SK-N-SH (cell line): Measurements from ENCODE around the gene GPR25. TPM values are rescaled to one million over a fixed set of nuclear protein-coding genes. Genes with fewer than 3 reads are reported as not detected.

Experiments
- CTCF ChIA-PET: fragments of 300-600, 350-600 bp; formaldehyde crosslinking; extraction: SDS; loops from one replicate; lab custom pipeline; 2021; lab: Yijun Ruan, JAX
- POLR2A ChIA-PET: fragments of 350-600 bp; sonication (Branson Sonifier 250); formaldehyde crosslinking; extraction: SDS; loops from one replicate; lab custom pipeline; 2020; ENCODE audit warnings: antibody characterized with exemption, inconsistent platforms; lab: Yijun Ruan, JAX
- DNase-seq: peaks from one replicate; pipeline ENCODE4 v3.0.0; 2012
- H2AFZ ChIP-seq: fragments of 200-600 bp; sonication (generic); 2 replicates; pipeline ENCODE4 v1.8.1; 2016; ENCODE audit warnings: antibody characterized with exemption, mild to moderate bottlenecking, low read depth
- H3F3A ChIP-seq: fragments of 200-600 bp; sonication (generic); replicated peaks from 2 replicates; pipeline ENCODE3; 2016; ENCODE audit warnings: antibody characterized with exemption, mild to moderate bottlenecking; ENCODE audit not compliant: insufficient read depth
- H3K27ac ChIP-seq, 2 experiments: fragments of 200-500 bp in 1 of 2; fragments of 200-600 bp in 1 of 2; sonication (Bioruptor generic) in 1 of 2; sonication (generic), shearing (Covaris generic) in 1 of 2; 2 replicates each; pipeline versions ENCODE4 v1.5.1 to v1.6.1; 2014 to 2016; ENCODE audit warnings: low read depth in 2 of 2, inconsistent platforms in 1 of 2, low read length in 1 of 2, mild to moderate bottlenecking in 1 of 2, mixed read lengths in 1 of 2
- H3K27me3 ChIP-seq: fragments of 200-600 bp; sonication (generic), shearing (Covaris generic); 2 replicates; pipeline ENCODE4 v1.6.1; 2016; ENCODE audit warnings: mixed run types; ENCODE audit not compliant: insufficient read depth
- H3K36me3 ChIP-seq, 2 experiments: fragments of 200-500 bp in 1 of 2; fragments of 200-600 bp in 1 of 2; sonication (Bioruptor generic) in 1 of 2; sonication (generic) in 1 of 2; replicated peaks in 1 of 2; 2 replicates each; pipeline versions ENCODE3 to v1.5.1; 2014 to 2016; ENCODE audit warnings: low read length in 1 of 2, mild to moderate bottlenecking in 1 of 2; ENCODE audit not compliant: insufficient read depth in 2 of 2, control insufficient read depth in 1 of 2
- H3K4me1 ChIP-seq, 2 experiments: fragments of 200-500 bp in 1 of 2; fragments of 200-600 bp in 1 of 2; sonication (Bioruptor generic) in 1 of 2; sonication (generic), shearing (Covaris generic) in 1 of 2; 2 replicates each; pipeline versions ENCODE4 v1.5.1 to v1.6.1; 2014 to 2016; ENCODE audit warnings: low read depth in 1 of 2, low read length in 1 of 2, mixed run types in 1 of 2; ENCODE audit not compliant: insufficient read depth in 2 of 2, control insufficient read depth in 1 of 2
- H3K4me2 ChIP-seq: fragments of 200-600 bp; sonication (generic), shearing (Covaris generic); 2 replicates; pipeline ENCODE4 v1.6.1; 2017; ENCODE audit warnings: mixed run types
- H3K4me3 ChIP-seq, 2 experiments: fragments of 200-500 bp in 1 of 2; fragments of 200-600 bp in 1 of 2; sonication (Bioruptor generic) in 1 of 2; sonication (generic), shearing (Covaris generic) in 1 of 2; 2 replicates each; pipeline versions ENCODE4 v1.5.1 to v1.8.1; 2014 to 2016; ENCODE audit warnings: low read depth in 2 of 2, inconsistent platforms in 1 of 2, low read length in 1 of 2, mild to moderate bottlenecking in 1 of 2, mixed read lengths in 1 of 2, moderate library complexity in 1 of 2
- H3K79me2 ChIP-seq: fragments of 200-600 bp; sonication (generic); 2 replicates; pipeline ENCODE4 v1.8.1; 2017; ENCODE audit warnings: mild to moderate bottlenecking; ENCODE audit not compliant: insufficient read depth
- H3K9ac ChIP-seq: fragments of 200-600 bp; sonication (generic); 2 replicates; pipeline ENCODE4 v1.6.1; 2017; ENCODE audit warnings: mixed run types
- H3K9me2 ChIP-seq: fragments of 200-600 bp; sonication (generic); 2 replicates; pipeline ENCODE4 v1.6.1; 2017; ENCODE audit warnings: mixed run types
- H3K9me3 ChIP-seq: fragments of 200-600 bp; sonication (generic); 2 replicates; pipeline ENCODE4 v1.6.1; 2017; ENCODE audit warnings: mixed run types, mild to moderate bottlenecking, moderate library complexity
- H4K20me1 ChIP-seq: fragments of 200-600 bp; sonication (generic); 2 replicates; pipeline ENCODE4 v1.6.1; 2017; ENCODE audit warnings: mild to moderate bottlenecking, mixed run types; ENCODE audit not compliant: insufficient read depth
- CHD2 ChIP-seq: fragments of 150-350 bp; IDR thresholded peaks from 2 replicates; pipeline ENCODE4 v1.6.1; 2018; ENCODE audit warnings: low read length; ENCODE audit not compliant: partially characterized antibody
- ELF1 ChIP-seq: IDR thresholded peaks from 2 replicates; pipeline ENCODE4 v1.4.0; 2012
- FOSL2 ChIP-seq: IDR thresholded peaks from 2 replicates; pipeline ENCODE4 v1.4.0; 2012; ENCODE audit warnings: low read depth, mild to moderate bottlenecking, moderate library complexity, borderline replicate concordance
- GATA2 ChIP-seq: sonication (generic); formaldehyde crosslinking; IDR thresholded peaks from 2 replicates; pipeline ENCODE4 v1.5.0; 2020; ENCODE audit warnings: mild to moderate bottlenecking, missing genetic modification reagents
- RXRA ChIP-seq: IDR thresholded peaks from 2 replicates; pipeline ENCODE4 v1.4.0; 2012; ENCODE audit warnings: low read depth, mild to moderate bottlenecking, borderline replicate concordance
- TCF12 ChIP-seq: IDR thresholded peaks from 2 replicates; pipeline ENCODE4 v1.4.0; 2012
- TEAD4 ChIP-seq: IDR thresholded peaks from 2 replicates; pipeline ENCODE4 v1.4.0; 2012; ENCODE audit warnings: mild to moderate bottlenecking, borderline replicate concordance; ENCODE audit not compliant: insufficient read depth
- YY1 ChIP-seq: IDR thresholded peaks from 2 replicates; pipeline ENCODE4 v1.4.0; 2012; ENCODE audit warnings: low read depth, mild to moderate bottlenecking
- WGBS: methylation state at CpG from one replicate; pipeline ENCODE4 v1.1.6; 2017; ENCODE audit warnings: low lambda C conversion rate; 5-methylcytosine and 5-hydroxymethylcytosine counted together
- polyA plus RNA-seq, 3 experiments: library from polyadenylated mRNA; depleted of rRNA; stranded (reverse); fragments of >200 nt; gene quantifications; 2 replicates each; pipeline ENCODE4 v1.2.3, GENCODE V29; 2012
- TF ChIP-seq, protein P1 (sequence below): IDR thresholded peaks from 2 replicates; pipeline ENCODE4 v1.4.0; 2012; ENCODE audit warnings: low read depth
- TF ChIP-seq, protein P2 (sequence below): fragments of 150-350 bp; IDR thresholded peaks from 2 replicates; pipeline ENCODE4 v1.6.1; 2016; ENCODE audit warnings: mild to moderate bottlenecking, low read depth, low read length
- TF ChIP-seq, protein P3 (sequence below): IDR thresholded peaks from 2 replicates; pipeline ENCODE4; 2012

Gene GPR25
- polyA plus RNA-seq, 1 of the 3 experiments (the other 2 are of a cell fraction), result not detected

DNA sequence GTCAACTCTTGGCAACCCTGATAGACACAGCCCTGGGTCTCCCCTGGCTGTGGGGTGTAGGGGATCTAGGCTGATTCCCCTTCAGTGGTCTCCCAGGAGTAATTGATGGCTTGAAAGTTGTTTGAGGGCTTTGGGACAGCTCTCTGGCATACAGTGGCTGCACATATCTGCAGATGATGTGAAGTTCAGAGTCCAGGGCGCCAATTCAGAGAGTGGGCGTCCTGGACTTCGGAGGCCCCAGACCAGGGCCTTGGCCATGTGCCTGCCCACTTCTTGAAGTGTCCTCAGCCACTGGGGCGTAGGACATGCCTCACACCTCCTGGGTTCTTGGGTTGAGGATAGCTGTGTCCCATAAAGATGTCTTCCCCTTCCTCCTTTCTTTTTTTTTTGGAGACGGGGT, 24.5 kb downstream of the GPR25 start:
- ChIA-PET POLR2A (no interaction called here), CTCF (no interaction called here)
- 91% methylated on average over 5 of the region's 5 CpGs for WGBS
- no peaks in the 10 kb centered on the region for H3K9me3 ChIP-seq
- H3K9ac ChIP-seq, result no peak overlapping the region
- no peaks in the 10 kb centered on the region for H3K27me3 ChIP-seq
- no peaks in the 10 kb centered on the region for H3F3A ChIP-seq
- no peak for DNase-seq
- H3K9me2 ChIP-seq, result no peaks in the 10 kb centered on the region
- no peak for TF ChIP-seq GATA2
- TF ChIP-seq YY1, result no peak
- no peak for TF ChIP-seq RXRA
- no peak for TF ChIP-seq ELF1
- TF ChIP-seq, protein P1, sequence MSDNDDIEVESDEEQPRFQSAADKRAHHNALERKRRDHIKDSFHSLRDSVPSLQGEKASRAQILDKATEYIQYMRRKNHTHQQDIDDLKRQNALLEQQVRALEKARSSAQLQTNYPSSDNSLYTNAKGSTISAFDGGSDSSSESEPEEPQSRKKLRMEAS, result no peak
- no peak for TF ChIP-seq TCF12
- no peak for TF ChIP-seq TEAD4
- TF ChIP-seq CHD2, result no peak
- TF ChIP-seq, protein P2, sequence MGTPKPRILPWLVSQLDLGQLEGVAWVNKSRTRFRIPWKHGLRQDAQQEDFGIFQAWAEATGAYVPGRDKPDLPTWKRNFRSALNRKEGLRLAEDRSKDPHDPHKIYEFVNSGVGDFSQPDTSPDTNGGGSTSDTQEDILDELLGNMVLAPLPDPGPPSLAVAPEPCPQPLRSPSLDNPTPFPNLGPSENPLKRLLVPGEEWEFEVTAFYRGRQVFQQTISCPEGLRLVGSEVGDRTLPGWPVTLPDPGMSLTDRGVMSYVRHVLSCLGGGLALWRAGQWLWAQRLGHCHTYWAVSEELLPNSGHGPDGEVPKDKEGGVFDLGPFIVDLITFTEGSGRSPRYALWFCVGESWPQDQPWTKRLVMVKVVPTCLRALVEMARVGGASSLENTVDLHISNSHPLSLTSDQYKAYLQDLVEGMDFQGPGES, result no peak
- no peak for TF ChIP-seq FOSL2
- no peak overlapping the region for H3K4me3 ChIP-seq
- no peak overlapping the region for H2AFZ ChIP-seq
- no peak overlapping the region for H3K4me2 ChIP-seq
- no peaks in the 10 kb centered on the region for H3K79me2 ChIP-seq
- no peak overlapping the region for H3K27ac ChIP-seq
- no peaks in the 10 kb centered on the region; a peak in 1 of 4 replicates for H3K4me1 ChIP-seq
- no peaks in the 10 kb centered on the region for H4K20me1 ChIP-seq
- no peaks in the 10 kb centered on the region for H3K36me3 ChIP-seq

DNA sequence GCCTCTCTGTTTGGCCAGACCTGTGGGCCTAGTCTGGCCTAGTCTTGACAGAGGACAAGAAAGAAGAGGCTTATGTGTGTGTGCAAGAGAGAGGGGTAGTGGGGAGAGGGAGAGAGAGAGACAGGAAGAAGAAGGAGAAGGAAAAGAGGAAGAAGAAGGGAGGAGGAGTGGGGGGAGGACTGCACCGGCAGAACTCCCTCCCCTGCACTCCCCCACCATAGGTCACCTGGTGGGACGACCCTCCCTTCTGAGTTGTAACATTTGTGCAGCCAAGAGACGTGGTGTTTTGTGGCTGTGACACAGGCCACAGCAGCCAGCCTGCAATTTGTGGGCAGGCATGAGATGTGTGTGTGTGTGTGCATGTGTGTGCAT, 26.2 kb downstream of the GPR25 start:
- H3K9me3 ChIP-seq, result no peaks in the 10 kb centered on the region
- no peaks in the 10 kb centered on the region for H3F3A ChIP-seq
- H2AFZ ChIP-seq, result no peak overlapping the region
- no peaks in the 10 kb centered on the region for H3K36me3 ChIP-seq
- H3K9me2 ChIP-seq, result no peaks in the 10 kb centered on the region
- no peak overlapping the region for H3K27ac ChIP-seq
- DNase-seq, result no peak
- CTCF ChIA-PET, result interaction anchor here (1.0 to 1.6 kb wide), 2 partner anchors 8 to 81 kb away, joined by 3 to 8 read pairs; no protein-coding TSS in a partner anchor
- no peak overlapping the region for H3K9ac ChIP-seq
- no peaks in the 10 kb centered on the region for H4K20me1 ChIP-seq
- no peak overlapping the region for H3K4me2 ChIP-seq
- H3K4me1 ChIP-seq, result no peaks in the 10 kb centered on the region; a peak in 1 of 4 replicates
- TF ChIP-seq, protein P3, sequence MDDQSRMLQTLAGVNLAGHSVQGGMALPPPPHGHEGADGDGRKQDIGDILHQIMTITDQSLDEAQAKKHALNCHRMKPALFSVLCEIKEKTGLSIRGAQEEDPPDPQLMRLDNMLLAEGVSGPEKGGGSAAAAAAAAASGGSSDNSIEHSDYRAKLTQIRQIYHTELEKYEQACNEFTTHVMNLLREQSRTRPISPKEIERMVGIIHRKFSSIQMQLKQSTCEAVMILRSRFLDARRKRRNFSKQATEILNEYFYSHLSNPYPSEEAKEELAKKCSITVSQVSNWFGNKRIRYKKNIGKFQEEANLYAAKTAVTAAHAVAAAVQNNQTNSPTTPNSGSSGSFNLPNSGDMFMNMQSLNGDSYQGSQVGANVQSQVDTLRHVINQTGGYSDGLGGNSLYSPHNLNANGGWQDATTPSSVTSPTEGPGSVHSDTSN, result no peak
- no peak for TF ChIP-seq GATA2
- TF ChIP-seq, all 33 proteins: peak for 0
- POLR2A ChIA-PET, result no interaction called here
- WGBS, result 87% methylated on average over 3 of the region's 3 CpGs
- no peak overlapping the region for H3K4me3 ChIP-seq
- no peaks in the 10 kb centered on the region for H3K79me2 ChIP-seq
- no peaks in the 10 kb centered on the region for H3K27me3 ChIP-seq
